Cardiac fibroblast (primary cell): ENCODE results near the gene DYRK2.

Source experiments
- DNase-seq, 2 donors: peaks; one replicate each; pipeline versions ENCODE4 v3.0.0 to v3.0.0-alpha.2; 2010; ENCODE audit warnings: low read depth in 2 of 2
- H3K4me3 ChIP-seq, 2 donors: replicated peaks in 1 of 2; 1 replicate in 1 of 2; 2 replicates in 1 of 2; pipeline ENCODE4 v1.5.1; 2011; ENCODE audit warnings: low read depth in 2 of 2, low read length in 2 of 2, mild to moderate bottlenecking in 2 of 2, moderate library complexity in 1 of 2
- CTCF ChIP-seq: IDR thresholded peaks from one replicate; pipeline ENCODE4 v1.5.1; 2011; ENCODE audit warnings: low read depth, mild to moderate bottlenecking, low read length, inconsistent platforms

The DYRK2 gene

GRCh38 chr12:67638694-67639093, 9.9 kb upstream of the DYRK2 start:
- no peak overlapping the region for H3K4me3 ChIP-seq
- DNase-seq = no peak
- no peak for TF ChIP-seq CTCF

- peak; percentile 6 to 16 for DNase-seq
- no peak overlapping the region for H3K4me3 ChIP-seq
- TF ChIP-seq CTCF = no peak
Measured at GRCh38 chr12:67640863-67641262, 7.7 kb upstream of the DYRK2 start.

GRCh38 chr12:67645126-67645525, 3.4 kb upstream of the DYRK2 start:
- H3K4me3 ChIP-seq = no peak overlapping the region
- DNase-seq = no peak
- TF ChIP-seq CTCF = no peak

GRCh38 chr12:67645601-67646000, 2.9 kb upstream of the DYRK2 start:
- peak; percentile 53 to 74 for DNase-seq
- no peak overlapping the region for H3K4me3 ChIP-seq
- no peak for TF ChIP-seq CTCF

- H3K4me3 ChIP-seq = no peak overlapping the region
- no peak for DNase-seq
- no peak for TF ChIP-seq CTCF
Measured at GRCh38 chr12:67646775-67647174, 1.8 kb upstream of the DYRK2 start.

GRCh38 chr12:67647181-67647798, 1.3 kb upstream of the DYRK2 start:
- no peak for TF ChIP-seq CTCF
- peak overlapping the region; percentile 84 to 86 for H3K4me3 ChIP-seq
- DNase-seq = no peak

- peak overlapping the region; percentile 84 to 86 for H3K4me3 ChIP-seq
- peak; percentile 53 for TF ChIP-seq CTCF
- peak; percentile 86 to 89 for DNase-seq
Measured at GRCh38 chr12:67647799-67648520, 585 bp upstream of the DYRK2 start.
